Retinal pigment epithelial cell (primary cell): ENCODE measurements around the gene RHOH.

Experiments used
- DNase-seq: peaks from one replicate; pipeline ENCODE4 v3.0.0-alpha.2; 2010; ENCODE audit warnings: low read depth
- H3K4me3 ChIP-seq: 2 replicates; pipeline ENCODE4 v1.5.1; 2011; ENCODE audit warnings: mild to moderate bottlenecking, low read length, control low read depth, moderate library complexity
- TF ChIP-seq, protein P1 (sequence below): conservative IDR thresholded peaks from 2 replicates; pipeline ENCODE4 v1.5.1; 2011; ENCODE audit warnings: low read depth, low read length, control low read depth, inconsistent platforms

The RHOH gene

DNA sequence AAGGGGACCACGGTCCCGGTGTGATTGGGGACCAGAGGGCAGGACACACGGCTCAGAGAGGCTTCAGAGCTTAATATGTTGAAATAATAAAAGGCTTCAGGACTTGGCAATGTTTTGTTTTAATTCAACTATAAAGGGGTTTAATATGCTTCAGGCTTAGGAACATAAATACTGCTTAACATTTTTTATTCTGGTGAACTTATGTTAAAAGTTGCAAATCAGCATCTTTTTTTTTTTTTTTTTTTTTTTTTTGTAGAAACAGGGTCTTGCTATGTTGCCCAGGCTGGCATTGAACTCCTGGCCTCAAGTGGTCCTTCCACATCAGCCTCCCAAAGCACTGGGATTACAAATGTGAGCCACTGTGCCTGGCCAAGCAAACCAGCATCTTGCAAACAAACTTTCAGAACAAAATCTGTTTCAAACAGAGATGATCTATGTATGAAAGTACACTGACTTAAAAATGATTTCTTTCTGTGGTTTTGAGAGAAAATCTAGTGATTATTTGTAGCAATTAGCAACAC lies 37.7 kb downstream of the RHOH start:
- no peak overlapping the region for H3K4me3 ChIP-seq
- TF ChIP-seq, protein P1, sequence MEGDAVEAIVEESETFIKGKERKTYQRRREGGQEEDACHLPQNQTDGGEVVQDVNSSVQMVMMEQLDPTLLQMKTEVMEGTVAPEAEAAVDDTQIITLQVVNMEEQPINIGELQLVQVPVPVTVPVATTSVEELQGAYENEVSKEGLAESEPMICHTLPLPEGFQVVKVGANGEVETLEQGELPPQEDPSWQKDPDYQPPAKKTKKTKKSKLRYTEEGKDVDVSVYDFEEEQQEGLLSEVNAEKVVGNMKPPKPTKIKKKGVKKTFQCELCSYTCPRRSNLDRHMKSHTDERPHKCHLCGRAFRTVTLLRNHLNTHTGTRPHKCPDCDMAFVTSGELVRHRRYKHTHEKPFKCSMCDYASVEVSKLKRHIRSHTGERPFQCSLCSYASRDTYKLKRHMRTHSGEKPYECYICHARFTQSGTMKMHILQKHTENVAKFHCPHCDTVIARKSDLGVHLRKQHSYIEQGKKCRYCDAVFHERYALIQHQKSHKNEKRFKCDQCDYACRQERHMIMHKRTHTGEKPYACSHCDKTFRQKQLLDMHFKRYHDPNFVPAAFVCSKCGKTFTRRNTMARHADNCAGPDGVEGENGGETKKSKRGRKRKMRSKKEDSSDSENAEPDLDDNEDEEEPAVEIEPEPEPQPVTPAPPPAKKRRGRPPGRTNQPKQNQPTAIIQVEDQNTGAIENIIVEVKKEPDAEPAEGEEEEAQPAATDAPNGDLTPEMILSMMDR, result no peak
- DNase-seq, result no peak

DNA sequence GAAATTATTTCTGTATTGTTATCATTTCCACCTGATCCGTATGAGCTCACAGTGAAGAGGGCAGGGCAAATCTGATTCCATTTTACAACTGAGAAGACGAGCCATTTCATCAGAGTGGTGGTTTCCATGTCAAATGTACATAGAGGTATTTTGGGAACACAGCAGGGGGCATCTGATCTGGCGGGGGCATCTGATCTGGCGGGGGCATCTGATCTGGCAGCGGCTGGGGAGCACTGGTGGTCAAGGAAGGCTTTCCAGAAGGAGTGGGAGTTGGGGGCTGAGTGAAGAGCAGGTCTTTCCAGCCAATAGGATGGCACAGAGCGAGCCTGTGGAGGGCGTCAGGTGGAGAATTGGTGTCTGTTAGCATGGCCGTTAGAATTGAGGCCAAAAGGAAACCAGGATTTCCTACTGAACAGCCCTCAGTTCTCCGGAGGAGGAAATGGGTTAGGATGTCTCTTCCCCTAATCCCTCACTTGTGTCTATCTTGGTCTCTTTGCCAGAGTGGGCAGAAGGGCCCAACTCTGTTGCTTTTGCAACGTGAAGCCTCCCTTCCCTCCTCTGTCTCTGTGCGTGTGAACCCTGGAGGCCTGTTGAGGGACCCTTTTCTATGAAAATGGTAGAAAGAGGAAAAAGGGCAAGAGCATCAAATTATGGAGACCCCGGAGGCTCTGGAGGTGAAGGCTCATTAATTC lies 41.3 kb downstream of the RHOH start:
- no peak for DNase-seq
- H3K4me3 ChIP-seq, result no peak overlapping the region
- TF ChIP-seq, protein P1, result no peak

DNA sequence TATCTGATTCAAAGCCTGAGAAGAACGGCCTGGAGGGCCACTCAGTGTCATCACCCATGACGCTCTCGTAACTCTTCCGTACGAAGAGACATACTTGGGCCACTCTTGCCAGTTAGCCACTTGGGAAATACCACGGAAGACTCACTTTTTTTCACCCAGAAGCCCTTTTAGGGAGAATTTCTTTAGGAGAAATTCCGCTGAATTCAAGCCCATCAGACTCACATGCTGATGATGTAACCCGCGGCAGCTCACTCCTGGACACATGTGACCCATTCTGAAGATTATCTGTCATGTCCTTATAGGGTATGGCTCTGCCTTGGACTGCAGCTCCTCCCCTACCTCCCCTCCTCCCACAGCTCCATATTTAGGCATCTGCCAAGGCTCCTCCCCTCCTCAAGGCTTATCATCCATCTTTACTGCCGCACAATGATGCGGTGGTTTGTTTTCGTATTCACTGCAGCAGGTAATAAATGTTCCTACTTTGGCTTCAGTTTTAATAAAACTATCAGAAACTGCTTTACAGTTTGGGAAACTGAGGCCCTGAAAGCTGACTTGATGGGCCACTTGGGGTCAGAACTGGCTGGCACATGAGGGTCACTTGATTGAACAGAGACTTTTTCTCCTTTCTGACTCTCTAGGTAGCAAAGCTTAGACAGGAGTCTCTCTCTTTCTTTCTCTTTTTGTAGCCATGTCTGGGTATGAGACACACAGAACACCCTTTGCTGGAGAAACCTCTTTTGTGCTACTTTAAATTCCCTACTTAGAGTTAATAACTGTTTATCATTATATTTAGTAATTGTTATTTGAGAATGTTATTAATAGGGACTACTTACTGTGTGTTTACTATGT lies 42.1 kb downstream of the RHOH start:
- no peak for DNase-seq
- no peak overlapping the region for H3K4me3 ChIP-seq
- TF ChIP-seq, protein P1, result no peak

DNA sequence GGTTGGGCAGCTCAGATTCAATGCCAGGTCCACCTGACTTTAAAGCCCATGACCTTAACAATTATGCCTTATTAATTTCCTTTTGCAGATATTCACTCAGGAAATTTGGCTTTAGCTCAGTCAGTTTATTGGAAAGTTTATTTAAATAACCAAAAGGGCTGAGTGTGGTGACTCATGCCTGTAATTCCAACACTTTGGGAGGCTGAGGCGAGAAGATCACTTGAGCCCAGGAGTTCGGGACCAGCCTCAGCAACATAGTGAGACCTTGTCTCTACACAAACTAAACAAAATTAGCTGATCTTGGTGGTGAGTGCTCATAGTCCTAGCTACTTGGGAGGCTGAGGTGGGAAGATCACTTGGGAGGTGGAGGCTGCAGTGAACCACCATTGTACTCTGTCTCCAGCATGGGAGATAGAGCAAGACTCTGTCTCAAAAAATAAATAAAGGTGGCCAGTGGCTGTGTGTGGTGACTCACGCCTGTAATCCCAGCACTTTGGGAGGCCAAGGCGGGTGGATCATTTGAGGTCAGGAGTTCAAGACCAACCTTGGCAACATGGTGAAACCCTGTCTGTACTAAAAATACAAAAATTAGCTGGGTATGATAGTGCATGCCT lies 43.3 kb downstream of the RHOH start:
- TF ChIP-seq, protein P1, result no peak
- H3K4me3 ChIP-seq, result no peak overlapping the region
- no peak for DNase-seq

DNA sequence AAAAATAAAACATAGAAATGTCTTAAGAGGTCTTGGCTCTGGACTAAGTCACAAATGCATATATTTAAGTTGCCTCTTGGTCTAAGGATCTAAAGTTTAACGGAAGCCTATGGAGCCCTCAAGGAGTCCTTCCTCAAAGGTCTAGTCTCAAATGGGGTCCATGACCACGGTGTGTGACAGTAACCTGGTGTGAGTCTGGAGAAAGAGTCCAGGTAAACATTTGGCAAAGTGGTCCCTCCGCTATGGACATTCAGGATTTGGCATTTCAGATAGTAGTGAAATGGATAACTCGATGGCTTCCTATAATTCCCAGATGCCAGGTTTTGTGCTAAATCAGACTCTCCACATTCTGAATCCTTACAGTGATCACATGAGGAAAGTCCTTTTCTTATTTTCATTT lies 44.2 kb downstream of the RHOH start:
- H3K4me3 ChIP-seq, result no peak overlapping the region
- TF ChIP-seq, protein P1, result no peak
- no peak for DNase-seq

DNA sequence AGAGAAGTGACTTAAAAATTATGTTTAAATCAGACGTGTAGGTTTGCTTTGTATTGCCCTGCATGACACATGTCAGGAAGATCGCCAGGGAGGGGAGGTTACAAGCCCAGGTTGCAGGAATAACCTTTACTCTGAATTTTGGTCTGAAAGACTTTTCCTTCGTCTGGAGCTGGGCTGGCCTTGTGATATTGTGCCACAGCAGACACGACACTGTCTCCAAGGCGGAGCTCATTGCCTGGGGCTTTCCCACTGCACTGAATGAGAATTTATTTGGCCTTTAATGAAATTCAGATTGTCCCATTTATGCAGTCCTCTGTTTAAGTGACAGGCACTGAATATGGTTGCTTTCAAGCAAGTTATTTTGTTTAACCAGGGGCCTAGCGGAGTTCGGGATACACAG lies 45.1 kb downstream of the RHOH start:
- TF ChIP-seq, protein P1, result no peak
- H3K4me3 ChIP-seq, result no peak overlapping the region
- no peak for DNase-seq
